Thoracic aorta (tissue), 2 donors: ENCODE measurements around the gene SLC6A19. TPM values are rescaled to one million over a fixed set of nuclear protein-coding genes. Genes with fewer than 3 reads are reported as not detected.

Experiments used
- ATAC-seq: fragments of 150-250 bp; one replicate; pipeline ENCODE4 v1.8.0; 2017; ENCODE audit warnings: low read depth; ENCODE audit not compliant: insufficient number of reproducible peaks, low FRiP score
- DNase-seq: peaks from one replicate; pipeline ENCODE4 v3.0.0-alpha.2; 2020; ENCODE audit warnings: low spot score
- H3K27ac ChIP-seq, 2 donors: fragments of 200-600 bp; sonication (generic); 1 replicate in 1 of 2; 2 replicates in 1 of 2; pipeline ENCODE4 v1.5.1; 2016; ENCODE audit warnings: mild to moderate bottlenecking in 2 of 2, moderate library complexity in 2 of 2
- H3K27me3 ChIP-seq: fragments of 200-600 bp; sonication (generic); replicated peaks from 2 replicates; pipeline ENCODE4 v1.6.0; 2016; ENCODE audit warnings: mild to moderate bottlenecking; ENCODE audit not compliant: insufficient read depth
- H3K36me3 ChIP-seq: fragments of 200-600 bp; sonication (generic); one replicate; pipeline ENCODE4 v1.5.1; 2016
- H3K4me1 ChIP-seq, 2 donors: fragments of 200-600 bp; sonication (generic); 1 replicate in 1 of 2; 2 replicates in 1 of 2; pipeline versions ENCODE4 v1.5.1 to v1.6.0; 2016; ENCODE audit warnings: low read depth in 2 of 2, mild to moderate bottlenecking in 1 of 2; ENCODE audit not compliant: control insufficient read depth in 1 of 2
- H3K4me3 ChIP-seq: fragments of 200-600 bp; sonication (generic); 2 replicates; pipeline ENCODE4 v1.5.1; 2016; ENCODE audit warnings: mild to moderate bottlenecking
- H3K9me3 ChIP-seq: fragments of 200-600 bp; sonication (generic); 2 replicates; pipeline ENCODE4 v1.5.1; 2016
- CTCF ChIP-seq: fragments of 200-600 bp; sonication (generic); IDR thresholded peaks from one replicate; pipeline ENCODE4 v1.5.1; 2019; ENCODE audit warnings: antibody characterized with exemption
- total RNA-seq, 2 donors: library from RNA; depleted of rRNA; stranded (reverse); fragments of >200 nt; gene quantifications; one replicate each; pipeline versions ENCODE4 v1.1.0 to v1.2.3, GENCODE V29; 2016

Gene SLC6A19
- total RNA-seq, 2 donors from 2014 or later, result not detected

GRCh38 chr5:1273745-1274144, 72.3 kb downstream of the SLC6A19 start:
- Histone ChIP-seq H3K9me3 (no peaks in the 10 kb centered on the region), H3K27me3 (no peaks in the 10 kb centered on the region), H3K4me1 (no peaks in the 10 kb centered on the region), H3K36me3 (no peaks in the 10 kb centered on the region), H3K27ac (no peak overlapping the region), H3K4me3 (no peak overlapping the region)
- DNase-seq (no peak), ATAC-seq (no peak)
- TF ChIP-seq CTCF, result no peak

- no peak overlapping the region for H3K4me3 ChIP-seq
- no peak for DNase-seq
- no peaks in the 10 kb centered on the region for H3K4me1 ChIP-seq
- H3K27me3 ChIP-seq, result no peaks in the 10 kb centered on the region
- no peak overlapping the region for H3K27ac ChIP-seq
- no peaks in the 10 kb centered on the region for H3K9me3 ChIP-seq
- TF ChIP-seq CTCF, result no peak
- ATAC-seq, result no peak
- H3K36me3 ChIP-seq, result no peaks in the 10 kb centered on the region
Observed at GRCh38 chr5:1274471-1274870, 73.1 kb downstream of the SLC6A19 start.

Other genes with a start within 250 kb of the SLC6A19 start
- 1 to 10 TPM; 1.4 to 1.5 TPM for gene NKD2, start 192.8 kb upstream of the SLC6A19 start, total RNA-seq
- 10 to 100 TPM; 18.4 to 34.6 TPM for gene SLC12A7, start 89.5 kb upstream of the SLC6A19 start, total RNA-seq
- not detected for gene SLC6A18, start 23.8 kb downstream of the SLC6A19 start, total RNA-seq
- not detected for gene TERT, start 93.5 kb downstream of the SLC6A19 start, total RNA-seq
- gene CLPTM1L, start 143.5 kb downstream of the SLC6A19 start, total RNA-seq, result 100 to 1,000 TPM; 117 to 155 TPM
- under 1 TPM in 1 of 2 donors, not detected in 1; 0.14 TPM for gene SLC6A3, start 243.8 kb downstream of the SLC6A19 start, total RNA-seq